Mucosa of stomach (tissue), 1 donor: ENCODE results near the gene RPL29.

Experiments
- H3K27me3 ChIP-seq: one replicate; pipeline ENCODE4 v1.7.0; 2013; ENCODE audit warnings: mild to moderate bottlenecking, low read length; ENCODE audit not compliant: control insufficient read depth, insufficient read depth
- H3K36me3 ChIP-seq: one replicate; pipeline ENCODE4 v1.7.0; 2013; ENCODE audit warnings: low read length; ENCODE audit not compliant: control insufficient read depth, insufficient read depth
- H3K4me1 ChIP-seq: one replicate; pipeline ENCODE4 v1.7.0; 2013; ENCODE audit warnings: mild to moderate bottlenecking, low read length; ENCODE audit not compliant: control insufficient read depth, insufficient read depth
- H3K4me3 ChIP-seq: one replicate; pipeline ENCODE4 v1.7.0; 2013; ENCODE audit warnings: low read length
- H3K9ac ChIP-seq: one replicate; pipeline ENCODE4 v1.7.0; 2013; ENCODE audit warnings: mild to moderate bottlenecking, low read length, moderate library complexity
- H3K9me3 ChIP-seq: one replicate; pipeline ENCODE4 v1.7.0; 2013; ENCODE audit warnings: mild to moderate bottlenecking, low read length, moderate library complexity; ENCODE audit not compliant: control insufficient read depth
- donor health status: Pancreatic carcinoma.

RPL29 gene

DNA sequence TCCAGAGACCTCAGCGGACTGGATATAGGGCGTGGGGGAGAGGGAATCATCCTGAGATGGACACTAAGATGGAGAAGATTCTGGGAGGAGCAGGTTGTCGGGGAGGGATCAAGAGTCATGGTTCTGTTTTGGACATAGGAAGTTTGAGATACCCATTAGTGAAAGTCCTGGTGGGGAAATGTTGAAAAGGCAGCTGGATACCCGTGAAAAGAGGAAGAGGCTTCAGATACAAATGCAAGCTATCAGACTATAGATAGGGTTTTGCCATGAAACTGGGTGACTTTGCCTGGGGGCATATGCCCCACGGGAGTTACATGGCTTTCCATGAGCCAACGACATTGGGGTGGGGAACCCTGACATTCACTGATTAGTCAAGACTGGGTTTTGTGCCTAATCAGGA lies 41.6 kb downstream of the RPL29 start:
- Histone ChIP-seq H3K4me1 (peaks cover 10% of the 10 kb centered on the region), H3K27me3 (peaks cover 22% of the 10 kb centered on the region), H3K36me3 (no peaks in the 10 kb centered on the region), H3K9me3 (no peaks in the 10 kb centered on the region), H3K4me3 (no peak overlapping the region), H3K9ac (no peak overlapping the region)

GRCh38 chr3:51953445-51953844 lies 42.2 kb downstream of the RPL29 start:
- peaks cover 22% of the 10 kb centered on the region for H3K27me3 ChIP-seq
- H3K9ac ChIP-seq = no peak overlapping the region
- no peaks in the 10 kb centered on the region for H3K36me3 ChIP-seq
- H3K9me3 ChIP-seq = no peaks in the 10 kb centered on the region
- H3K4me3 ChIP-seq = no peak overlapping the region
- H3K4me1 ChIP-seq = peaks cover 10% of the 10 kb centered on the region

- no peaks in the 10 kb centered on the region for H3K9me3 ChIP-seq
- no peak overlapping the region for H3K9ac ChIP-seq
- no peak overlapping the region for H3K4me3 ChIP-seq
- no peaks in the 10 kb centered on the region for H3K36me3 ChIP-seq
- peaks cover 3% of the 10 kb centered on the region for H3K4me1 ChIP-seq
- H3K27me3 ChIP-seq = peaks cover 14% of the 10 kb centered on the region
These were observed 44.8 kb downstream of the RPL29 start for GRCh38 chr3:51950899-51951298.

DNA sequence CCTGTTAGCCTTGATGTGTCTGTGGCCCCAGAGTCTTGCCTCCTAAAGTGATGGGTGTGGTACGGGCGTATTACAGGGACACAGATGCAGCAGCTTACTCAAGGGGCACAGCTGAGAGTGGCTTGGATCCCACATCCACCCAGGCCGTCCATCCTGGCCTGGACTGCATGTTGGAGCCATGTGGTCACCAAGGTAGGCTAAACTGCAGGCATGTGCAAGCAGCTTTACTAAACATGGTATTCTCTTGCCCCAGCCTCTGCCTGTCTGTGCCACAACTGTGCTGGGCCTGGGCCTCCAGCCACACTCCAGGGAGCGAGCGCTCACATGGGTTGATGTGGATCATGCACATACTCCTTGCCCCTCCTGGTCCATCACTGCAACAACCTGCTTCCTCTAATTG lies 46.6 kb downstream of the RPL29 start:
- Histone ChIP-seq H3K27me3 (no peaks in the 10 kb centered on the region), H3K9ac (no peak overlapping the region), H3K9me3 (no peaks in the 10 kb centered on the region), H3K4me3 (no peak overlapping the region), H3K36me3 (no peaks in the 10 kb centered on the region), H3K4me1 (no peaks in the 10 kb centered on the region)

GRCh38 chr3:51948016-51948580 lies 47.6 kb downstream of the RPL29 start:
- H3K27me3 ChIP-seq = no peaks in the 10 kb centered on the region
- H3K4me1 ChIP-seq = peaks cover 5% of the 10 kb centered on the region
- H3K9me3 ChIP-seq = no peaks in the 10 kb centered on the region
- H3K36me3 ChIP-seq = no peaks in the 10 kb centered on the region
- H3K9ac ChIP-seq = no peak overlapping the region
- no peak overlapping the region for H3K4me3 ChIP-seq

DNA sequence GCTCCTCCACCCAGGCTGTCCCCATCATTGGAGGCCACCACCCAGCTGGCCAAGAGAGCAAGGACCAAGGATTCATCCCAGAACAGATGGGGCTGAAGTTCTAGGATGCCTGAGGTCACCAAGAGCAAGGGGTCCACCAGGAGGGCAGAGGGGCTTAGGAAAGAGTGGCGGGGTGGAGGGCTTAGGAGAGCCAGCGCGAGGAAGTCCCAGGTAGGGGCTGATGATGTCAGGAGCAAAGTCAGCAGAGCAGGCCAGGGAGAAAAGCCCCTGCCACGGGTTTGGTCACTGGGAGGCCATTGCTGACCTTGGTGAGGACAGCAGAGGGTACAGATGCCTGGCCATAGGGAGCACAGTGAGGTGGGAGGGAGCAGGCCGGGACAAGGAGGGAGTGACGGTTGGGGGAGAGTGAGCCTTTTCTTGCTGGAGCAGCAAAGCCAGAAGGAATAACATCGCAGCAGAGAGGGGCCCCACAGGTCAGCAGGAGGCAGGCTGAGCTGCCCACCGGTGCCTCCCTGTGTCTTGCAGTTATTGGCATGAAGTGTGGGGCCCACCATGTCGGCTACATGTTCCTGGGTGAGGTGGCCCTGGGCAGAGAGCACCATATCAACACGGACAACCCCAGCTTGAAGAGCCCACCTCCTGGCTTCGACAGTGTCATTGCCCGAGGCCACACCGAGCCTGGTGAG lies 48.3 kb downstream of the RPL29 start:
- H3K36me3 ChIP-seq = no peaks in the 10 kb centered on the region

GRCh38 chr3:51946796-51947195 lies 48.9 kb downstream of the RPL29 start:
- H3K4me1 ChIP-seq = peaks cover 16% of the 10 kb centered on the region
- H3K27me3 ChIP-seq = no peaks in the 10 kb centered on the region
- H3K36me3 ChIP-seq = no peaks in the 10 kb centered on the region
- no peaks in the 10 kb centered on the region for H3K9me3 ChIP-seq
- H3K4me3 ChIP-seq = no peak overlapping the region
- no peak overlapping the region for H3K9ac ChIP-seq

More for the DNA sequence above, 48.3 kb downstream of the RPL29 start:
- Histone ChIP-seq H3K9me3 (no peaks in the 10 kb centered on the region), H3K27me3 (no peaks in the 10 kb centered on the region), H3K4me3 (no peak overlapping the region), H3K4me1 (peaks cover 13% of the 10 kb centered on the region), H3K9ac (no peak overlapping the region)

- Histone ChIP-seq H3K4me1 (peaks cover 18% of the 10 kb centered on the region), H3K4me3 (no peak overlapping the region)
These were observed 49.6 kb downstream of the RPL29 start for GRCh38 chr3:51945926-51946705.

DNA sequence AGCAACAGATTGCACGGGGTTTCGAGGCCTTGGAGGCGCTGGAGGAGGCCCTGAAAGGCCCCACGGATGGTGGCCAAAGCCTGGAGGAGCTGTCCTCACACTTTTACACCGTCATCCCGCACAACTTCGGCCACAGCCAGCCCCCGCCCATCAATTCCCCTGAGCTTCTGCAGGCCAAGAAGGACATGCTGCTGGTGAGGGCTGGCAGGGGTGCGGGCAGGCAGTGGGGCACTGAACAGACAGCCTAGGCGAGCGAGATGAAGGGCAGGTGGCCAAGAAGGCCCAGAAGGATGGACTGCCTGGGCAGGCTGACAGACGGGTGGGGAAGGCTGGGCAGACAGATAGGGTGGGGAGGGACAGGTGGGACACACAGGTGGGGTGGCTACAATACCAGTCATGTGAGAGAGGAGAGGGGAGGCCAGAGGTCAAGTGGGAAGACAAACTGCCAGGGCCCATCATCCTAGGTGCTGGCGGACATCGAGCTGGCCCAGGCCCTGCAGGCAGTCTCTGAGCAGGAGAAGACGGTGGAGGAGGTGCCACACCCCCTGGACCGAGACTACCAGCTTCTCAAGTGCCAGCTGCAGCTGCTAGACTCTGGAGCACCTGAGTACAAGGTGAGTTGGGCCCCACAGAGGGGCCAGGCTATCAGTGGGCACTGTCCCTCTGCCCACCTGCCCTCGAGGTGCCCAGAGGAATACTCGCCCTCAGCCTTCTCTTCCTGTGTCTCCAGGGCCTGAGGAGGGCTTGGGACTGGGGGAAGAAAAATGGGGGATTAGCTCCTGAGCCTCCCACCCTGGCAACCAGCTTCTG lies 50.5 kb downstream of the RPL29 start:
- Histone ChIP-seq H3K36me3 (no peaks in the 10 kb centered on the region), H3K27me3 (no peaks in the 10 kb centered on the region), H3K4me3 (no peak overlapping the region), H3K4me1 (peaks cover 27% of the 10 kb centered on the region), H3K9ac (no peak overlapping the region), H3K9me3 (no peaks in the 10 kb centered on the region)

More at GRCh38 chr3:51945926-51946705, 49.6 kb downstream of the RPL29 start:
- Histone ChIP-seq H3K36me3 (no peaks in the 10 kb centered on the region), H3K27me3 (no peaks in the 10 kb centered on the region), H3K9me3 (no peaks in the 10 kb centered on the region), H3K9ac (no peak overlapping the region)

- H3K4me3 ChIP-seq = no peak overlapping the region
- peaks cover 28% of the 10 kb centered on the region for H3K4me1 ChIP-seq
- no peaks in the 10 kb centered on the region for H3K36me3 ChIP-seq
- H3K27me3 ChIP-seq = no peaks in the 10 kb centered on the region
- no peaks in the 10 kb centered on the region for H3K9me3 ChIP-seq
- no peak overlapping the region for H3K9ac ChIP-seq
These were observed 51.2 kb downstream of the RPL29 start for GRCh38 chr3:51944451-51945021.
